Measurements from ENCODE around the gene SORCS2.

DNA sequence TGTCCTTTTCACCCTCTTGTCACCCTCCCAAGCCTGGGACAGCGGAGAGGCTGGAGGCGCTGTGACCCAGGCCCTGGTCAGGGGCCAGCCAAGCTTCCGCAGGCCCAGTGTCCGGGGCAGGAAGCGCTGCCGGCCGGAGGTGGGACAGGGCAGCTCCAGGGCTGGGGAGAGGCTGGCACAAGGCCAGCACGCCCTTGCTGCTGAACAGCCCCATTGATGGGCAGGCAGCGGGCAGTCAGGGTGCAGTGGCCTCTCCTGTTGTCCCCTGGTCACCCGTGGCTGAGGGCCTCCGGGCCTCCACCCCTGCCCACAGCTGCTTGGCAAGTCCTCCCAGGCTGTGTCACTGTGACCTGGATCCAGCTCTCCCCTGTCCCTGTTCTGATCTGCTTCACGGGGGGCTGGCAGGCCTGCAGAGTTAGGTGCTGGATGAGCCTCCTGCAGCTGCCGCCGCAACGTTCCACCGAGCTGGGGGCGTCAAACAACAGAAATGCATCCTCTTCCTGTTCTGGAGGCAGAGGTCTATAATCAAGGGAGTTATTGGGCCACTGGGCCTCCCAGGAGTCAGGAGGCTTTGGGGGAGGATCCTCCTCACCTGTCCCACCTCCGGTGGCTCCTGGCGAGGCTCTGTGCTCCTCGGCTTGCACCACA lies 134.5 kb downstream of the SORCS2 start:
- no peak for TF ChIP-seq ZNF274 (IDR thresholded peaks at IDR 0.05; ENCODE audit: low read depth, low read length)
- no peak for TF ChIP-seq SUZ12 (IDR thresholded peaks at IDR 0.05; ENCODE audit: extremely low read depth, insufficient read depth, insufficient read length)
- no peak for TF ChIP-seq YY1 (IDR thresholded peaks at IDR 0.05; ENCODE audit: insufficient read depth, insufficient read length)
